Hepatocyte (in vitro differentiated cells): ENCODE data around the gene ZNF431.

Experiments used
- EZH2 ChIP-seq: fragments of 200-600 bp; sonication (generic); IDR thresholded peaks from 2 replicates; pipeline ENCODE4 v1.6.1; 2016; ENCODE audit warnings: antibody characterized with exemption, mild to moderate bottlenecking, borderline replicate concordance
- EZH2phosphoT487 ChIP-seq: fragments of 200-600 bp; sonication (generic); IDR thresholded peaks from one replicate; pipeline ENCODE4 v1.6.1; 2018; ENCODE audit warnings: antibody characterized with exemption, mild to moderate bottlenecking, low read depth, moderate library complexity; ENCODE audit not compliant: unreplicated experiment, severe bottlenecking
- TF ChIP-seq, protein P1 (sequence below): fragments of 200-600 bp; sonication (generic); IDR thresholded peaks from 2 replicates; pipeline ENCODE4 v1.5.1; 2016; ENCODE audit warnings: antibody characterized with exemption, mild to moderate bottlenecking; ENCODE audit not compliant: poor library complexity

DNA sequence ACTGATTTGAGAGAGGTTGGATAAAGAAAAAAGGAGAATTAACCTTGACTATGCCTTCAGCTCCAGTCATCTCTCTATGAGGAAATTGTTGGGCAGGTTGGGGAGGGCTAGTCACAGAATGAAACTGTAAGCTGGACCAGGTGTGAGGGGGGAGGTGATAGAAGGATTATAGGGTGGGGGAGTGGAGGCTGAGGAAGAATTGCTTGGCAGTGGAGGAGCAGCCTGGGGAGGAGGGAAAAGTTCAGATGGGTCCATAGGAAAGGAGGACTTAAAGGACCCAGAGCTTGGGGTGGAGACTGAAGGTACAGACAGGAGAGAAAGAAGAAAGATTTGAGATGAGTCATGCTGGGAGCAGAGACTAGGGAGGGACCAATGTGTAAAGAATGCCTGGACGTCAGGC, 8.2 kb upstream of the ZNF431 start:
- no peak for TF ChIP-seq EZH2phosphoT487
- TF ChIP-seq, protein P1, sequence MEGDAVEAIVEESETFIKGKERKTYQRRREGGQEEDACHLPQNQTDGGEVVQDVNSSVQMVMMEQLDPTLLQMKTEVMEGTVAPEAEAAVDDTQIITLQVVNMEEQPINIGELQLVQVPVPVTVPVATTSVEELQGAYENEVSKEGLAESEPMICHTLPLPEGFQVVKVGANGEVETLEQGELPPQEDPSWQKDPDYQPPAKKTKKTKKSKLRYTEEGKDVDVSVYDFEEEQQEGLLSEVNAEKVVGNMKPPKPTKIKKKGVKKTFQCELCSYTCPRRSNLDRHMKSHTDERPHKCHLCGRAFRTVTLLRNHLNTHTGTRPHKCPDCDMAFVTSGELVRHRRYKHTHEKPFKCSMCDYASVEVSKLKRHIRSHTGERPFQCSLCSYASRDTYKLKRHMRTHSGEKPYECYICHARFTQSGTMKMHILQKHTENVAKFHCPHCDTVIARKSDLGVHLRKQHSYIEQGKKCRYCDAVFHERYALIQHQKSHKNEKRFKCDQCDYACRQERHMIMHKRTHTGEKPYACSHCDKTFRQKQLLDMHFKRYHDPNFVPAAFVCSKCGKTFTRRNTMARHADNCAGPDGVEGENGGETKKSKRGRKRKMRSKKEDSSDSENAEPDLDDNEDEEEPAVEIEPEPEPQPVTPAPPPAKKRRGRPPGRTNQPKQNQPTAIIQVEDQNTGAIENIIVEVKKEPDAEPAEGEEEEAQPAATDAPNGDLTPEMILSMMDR: no peak
- TF ChIP-seq EZH2: no peak
